Fibroblast of the aortic adventitia (primary cell): ENCODE results near the gene TMEM156. TPM values are rescaled to one million over a fixed set of nuclear protein-coding genes. Genes with fewer than 3 reads are reported as not detected.

ENCODE experiments used
- DNase-seq: peaks from one replicate; pipeline ENCODE4 v3.0.0-alpha.2; 2010; ENCODE audit warnings: low read depth
- H3K4me3 ChIP-seq: 2 replicates; pipeline ENCODE4 v1.5.1; 2011; ENCODE audit warnings: low read depth, mild to moderate bottlenecking, control low read depth, low read length, moderate library complexity
- CTCF ChIP-seq: IDR thresholded peaks from 2 replicates; pipeline ENCODE4 v1.5.1; 2011; ENCODE audit warnings: mild to moderate bottlenecking, low read length, control low read depth, inconsistent platforms; ENCODE audit not compliant: insufficient read depth
- total RNA-seq: library from RNA; depleted of rRNA; stranded (reverse); fragments of >200 nt; gene quantifications from 2 replicates; pipeline ENCODE4 v1.2.3, GENCODE V29; 2012; ENCODE audit warnings: low replicate concordance

The TMEM156 gene
- total RNA-seq, 1 donor, result 0.18 TPM

- DNase-seq, result no peak
- TF ChIP-seq CTCF, result no peak
- H3K4me3 ChIP-seq, result no peak overlapping the region
Measured at GRCh38 chr4:38952017-38952416, 80.2 kb downstream of the TMEM156 start.

GRCh38 chr4:38951598-38951997, 80.6 kb downstream of the TMEM156 start:
- no peak overlapping the region for H3K4me3 ChIP-seq
- no peak for TF ChIP-seq CTCF
- no peak for DNase-seq

- no peak for DNase-seq
- no peak for TF ChIP-seq CTCF
Measured at GRCh38 chr4:38950734-38951133, 81.5 kb downstream of the TMEM156 start.

GRCh38 chr4:38950159-38950558, 82.0 kb downstream of the TMEM156 start:
- no peak for DNase-seq
- TF ChIP-seq CTCF, result no peak

More at GRCh38 chr4:38950734-38951133, 81.5 kb downstream of the TMEM156 start:
- no peak overlapping the region for H3K4me3 ChIP-seq

GRCh38 chr4:38949411-38950051, 82.7 kb downstream of the TMEM156 start:
- no peak for TF ChIP-seq CTCF
- no peak overlapping the region for H3K4me3 ChIP-seq
- peak; percentile 26 for DNase-seq

More at GRCh38 chr4:38950159-38950558, 82.0 kb downstream of the TMEM156 start:
- H3K4me3 ChIP-seq, result no peak overlapping the region

- TF ChIP-seq CTCF, result no peak
Measured at GRCh38 chr4:38948551-38948950, 83.7 kb downstream of the TMEM156 start.

GRCh38 chr4:38946919-38947318, 85.3 kb downstream of the TMEM156 start:
- no peak for TF ChIP-seq CTCF
- no peak for DNase-seq

More at GRCh38 chr4:38948551-38948950, 83.7 kb downstream of the TMEM156 start:
- H3K4me3 ChIP-seq, result no peak overlapping the region
- DNase-seq, result peak; percentile 97

More at GRCh38 chr4:38946919-38947318, 85.3 kb downstream of the TMEM156 start:
- H3K4me3 ChIP-seq, result no peak overlapping the region
